ENCODE data around the gene MAP4. TPM values are rescaled to one million over a fixed set of nuclear protein-coding genes. Genes with fewer than 3 reads are reported as not detected.
A peak's percentile ranks its signal among the peaks of the same experiment; 100 is the strongest.

Gene MAP4
- total RNA-seq, 1 experiment from 2014 or later: 140 TPM

DNA sequence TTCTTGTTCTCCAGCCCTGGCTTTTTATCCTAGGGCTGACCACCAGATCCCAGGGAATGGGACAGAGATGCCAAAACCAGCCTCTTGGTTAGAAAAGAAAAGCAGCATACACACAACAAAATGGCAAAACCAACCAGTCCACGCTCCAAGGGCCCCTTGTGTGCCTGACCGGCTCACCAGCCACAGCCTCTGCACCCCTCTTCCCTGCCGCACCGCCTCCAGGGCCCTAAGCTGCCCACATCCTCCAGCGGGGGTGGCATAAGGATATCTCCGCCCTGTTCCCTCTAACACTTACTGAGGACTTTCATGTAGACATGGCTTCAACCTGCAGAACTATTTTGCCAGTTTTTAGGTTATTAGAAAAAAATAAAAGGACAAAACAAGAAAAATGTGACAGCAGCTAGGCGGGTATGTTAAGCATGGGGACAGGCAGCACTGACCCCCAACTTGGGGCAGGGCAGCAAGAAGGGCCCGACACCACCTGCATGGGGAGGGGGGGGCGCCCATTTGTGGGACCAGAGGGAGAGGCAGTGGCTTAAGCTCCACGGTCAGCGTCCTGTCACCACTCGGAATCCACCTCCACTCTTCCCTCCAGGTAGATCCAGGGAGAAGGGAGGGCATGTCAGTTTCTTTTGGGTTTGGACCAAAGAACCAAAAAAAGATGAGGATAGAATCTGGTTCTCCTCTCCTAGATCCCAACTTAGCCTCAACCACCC is 164.2 kb downstream of the MAP4 start:
- H2BK12ac ChIP-seq (ENCODE audit: insufficient read length, low read depth, low read length): no peak overlapping the region
- no peaks in the 10 kb centered on the region for H3K27me3 ChIP-seq (ENCODE audit: insufficient read depth, low read length)
- H2BK20ac ChIP-seq (ENCODE audit: low read depth, low read length, poor library complexity, severe bottlenecking): no peak overlapping the region
- no peak overlapping the region for H2BK15ac ChIP-seq (ENCODE audit: low read depth, low read length)
- no peak overlapping the region for H2BK120ac ChIP-seq (ENCODE audit: low read depth, low read length, poor library complexity, severe bottlenecking)
- no peaks in the 10 kb centered on the region for H3K9me3 ChIP-seq (ENCODE audit: control insufficient read depth, low read depth, low read length)
- H3K4me1 ChIP-seq (ENCODE audit: insufficient read depth, low read length): no peaks in the 10 kb centered on the region
- no peak overlapping the region for H3K23ac ChIP-seq (ENCODE audit: insufficient read length, low read depth, low read length)
- H3K27ac Mint-ChIP-seq: peak overlapping the region in 1 of 3 experiments; percentile 93; a peak in 3 of 7 replicates
- H3K14ac ChIP-seq (ENCODE audit: insufficient read depth, low read length): no peak overlapping the region
- no peak overlapping the region for H3K4me2 ChIP-seq (ENCODE audit: insufficient read depth, insufficient read length, low read length)
- H4K20me1 ChIP-seq (ENCODE audit: control insufficient read depth, insufficient read depth, insufficient read length): peaks cover 2% of the 10 kb centered on the region
- H3K4me3 Mint-ChIP-seq: no peak overlapping the region
- H3T11ph ChIP-seq (ENCODE audit: low read length): no peak overlapping the region
- no peak overlapping the region for H3K56ac ChIP-seq (ENCODE audit: insufficient read length, low read depth, low read length)
- no peak overlapping the region for H3K18ac ChIP-seq (ENCODE audit: insufficient read length, low read depth, low read length)
- H3K36me3 Mint-ChIP-seq (ENCODE audit: insufficient read depth in 1 of 3, low read depth in 3 of 3): peaks cover 38 to 86% (median 80%) of the 10 kb centered on the region in 3 experiments
- no peak overlapping the region for H2AFZ ChIP-seq (ENCODE audit: low read length)
- H2AK5ac ChIP-seq (ENCODE audit: insufficient read length, low read length): no peak overlapping the region
- DNase-seq: no peak
- H3K27me3 Mint-ChIP-seq (ENCODE audit: low read depth): no peaks in the 10 kb centered on the region
- H4K5ac ChIP-seq (ENCODE audit: insufficient read length, low read depth, low read length): no peak overlapping the region
- H3K9ac ChIP-seq (ENCODE audit: extremely low read depth, insufficient read length, low read length): no peak overlapping the region
- WGBS (ENCODE audit: extremely low coverage, insufficient read length, low lambda C conversion rate): no CpG with 5 or more reads among the region's 12 CpGs
- TF ChIP-seq, protein P1, sequence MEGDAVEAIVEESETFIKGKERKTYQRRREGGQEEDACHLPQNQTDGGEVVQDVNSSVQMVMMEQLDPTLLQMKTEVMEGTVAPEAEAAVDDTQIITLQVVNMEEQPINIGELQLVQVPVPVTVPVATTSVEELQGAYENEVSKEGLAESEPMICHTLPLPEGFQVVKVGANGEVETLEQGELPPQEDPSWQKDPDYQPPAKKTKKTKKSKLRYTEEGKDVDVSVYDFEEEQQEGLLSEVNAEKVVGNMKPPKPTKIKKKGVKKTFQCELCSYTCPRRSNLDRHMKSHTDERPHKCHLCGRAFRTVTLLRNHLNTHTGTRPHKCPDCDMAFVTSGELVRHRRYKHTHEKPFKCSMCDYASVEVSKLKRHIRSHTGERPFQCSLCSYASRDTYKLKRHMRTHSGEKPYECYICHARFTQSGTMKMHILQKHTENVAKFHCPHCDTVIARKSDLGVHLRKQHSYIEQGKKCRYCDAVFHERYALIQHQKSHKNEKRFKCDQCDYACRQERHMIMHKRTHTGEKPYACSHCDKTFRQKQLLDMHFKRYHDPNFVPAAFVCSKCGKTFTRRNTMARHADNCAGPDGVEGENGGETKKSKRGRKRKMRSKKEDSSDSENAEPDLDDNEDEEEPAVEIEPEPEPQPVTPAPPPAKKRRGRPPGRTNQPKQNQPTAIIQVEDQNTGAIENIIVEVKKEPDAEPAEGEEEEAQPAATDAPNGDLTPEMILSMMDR (conservative IDR thresholded peaks at IDR 0.05): no peak
- H3K9me3 Mint-ChIP-seq: no peaks in the 10 kb centered on the region
- no peak overlapping the region for H4K8ac ChIP-seq (replicated peaks; ENCODE audit: insufficient read length, low read depth, low read length)
- no peak overlapping the region for H3K4ac ChIP-seq (ENCODE audit: low read depth, low read length)
- H2BK5ac ChIP-seq (ENCODE audit: insufficient read length, low read length): no peak overlapping the region
- H3K79me1 ChIP-seq (ENCODE audit: insufficient read depth, low read depth, low read length, poor library complexity, severe bottlenecking): no peaks in the 10 kb centered on the region
- H3K27ac ChIP-seq (ENCODE audit: insufficient read length, low read depth, low read length): no peak overlapping the region
- 0 out of 4 replicates have a peak, but pooled peaks cover 0 to 3% of the 10 kb centered on the region in 2 experiments for H3K4me1 Mint-ChIP-seq
- no peaks in the 10 kb centered on the region for H3K23me2 ChIP-seq (ENCODE audit: insufficient read length, low read depth, low read length, poor library complexity, severe bottlenecking)
- H4K91ac ChIP-seq (ENCODE audit: insufficient read length, low read depth, low read length): no peak overlapping the region
- H3K79me2 ChIP-seq (ENCODE audit: insufficient read depth, low read length): no peaks in the 10 kb centered on the region

Data from H9 (cell line).